Measurements from ENCODE around the gene ZEB1.
A peak's percentile ranks its signal among the peaks of the same experiment; 100 is the strongest.

The ZEB1 gene

DNA sequence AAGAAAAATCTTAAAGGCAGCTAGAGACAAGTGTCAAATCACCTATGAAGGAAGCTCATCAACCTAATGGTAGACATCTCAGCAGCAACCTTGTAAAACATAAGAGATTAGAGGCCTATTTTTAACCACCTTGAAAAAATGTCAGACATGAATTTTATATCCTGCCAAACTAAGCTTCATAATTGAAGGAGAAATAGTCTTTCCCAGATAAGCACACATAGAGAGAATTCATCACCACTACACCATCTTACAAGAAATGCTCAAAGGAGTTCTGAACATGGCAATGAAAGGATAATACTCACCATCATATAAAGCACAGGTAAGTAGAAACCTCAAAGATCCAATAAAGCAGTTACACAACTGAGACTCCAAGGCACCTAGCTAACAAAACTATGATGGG is 156.5 kb downstream of the ZEB1 start:
- TF ChIP-seq, protein P1, sequence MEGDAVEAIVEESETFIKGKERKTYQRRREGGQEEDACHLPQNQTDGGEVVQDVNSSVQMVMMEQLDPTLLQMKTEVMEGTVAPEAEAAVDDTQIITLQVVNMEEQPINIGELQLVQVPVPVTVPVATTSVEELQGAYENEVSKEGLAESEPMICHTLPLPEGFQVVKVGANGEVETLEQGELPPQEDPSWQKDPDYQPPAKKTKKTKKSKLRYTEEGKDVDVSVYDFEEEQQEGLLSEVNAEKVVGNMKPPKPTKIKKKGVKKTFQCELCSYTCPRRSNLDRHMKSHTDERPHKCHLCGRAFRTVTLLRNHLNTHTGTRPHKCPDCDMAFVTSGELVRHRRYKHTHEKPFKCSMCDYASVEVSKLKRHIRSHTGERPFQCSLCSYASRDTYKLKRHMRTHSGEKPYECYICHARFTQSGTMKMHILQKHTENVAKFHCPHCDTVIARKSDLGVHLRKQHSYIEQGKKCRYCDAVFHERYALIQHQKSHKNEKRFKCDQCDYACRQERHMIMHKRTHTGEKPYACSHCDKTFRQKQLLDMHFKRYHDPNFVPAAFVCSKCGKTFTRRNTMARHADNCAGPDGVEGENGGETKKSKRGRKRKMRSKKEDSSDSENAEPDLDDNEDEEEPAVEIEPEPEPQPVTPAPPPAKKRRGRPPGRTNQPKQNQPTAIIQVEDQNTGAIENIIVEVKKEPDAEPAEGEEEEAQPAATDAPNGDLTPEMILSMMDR (IDR thresholded peaks at IDR 0.05; ENCODE audit: control insufficient read depth, insufficient read depth, low read depth, low read length, missing control alignments), result no peak
- H3K4me3 ChIP-seq (ENCODE audit: control insufficient read depth, low read depth, low read length), result no peak overlapping the region

DNA sequence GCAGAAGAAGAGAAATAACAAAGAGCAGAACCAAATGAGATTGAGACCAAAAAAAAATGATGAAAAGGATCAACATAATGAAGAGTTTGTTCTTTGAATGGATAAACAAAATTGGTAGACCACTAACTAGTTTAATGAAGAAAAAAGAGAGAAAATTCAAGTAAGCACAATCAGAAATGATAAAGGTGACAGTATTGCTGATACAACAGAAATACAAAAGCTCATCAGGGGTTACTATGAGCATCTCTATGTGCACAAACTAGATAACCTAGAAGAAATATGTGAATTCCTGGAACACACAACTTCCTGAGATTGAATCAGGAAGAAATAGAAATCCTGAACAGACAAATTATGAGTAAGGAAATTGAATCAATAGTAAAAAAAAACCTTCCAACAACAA is 157.1 kb downstream of the ZEB1 start:
- DNase-seq (ENCODE audit: low read depth), result no peak
- H3K4me3 ChIP-seq (ENCODE audit: control insufficient read depth, low read depth, low read length), result no peak overlapping the region
- TF ChIP-seq, protein P1 (IDR thresholded peaks at IDR 0.05; ENCODE audit: control insufficient read depth, insufficient read depth, low read depth, low read length, missing control alignments), result no peak

More for the DNA sequence above, 156.5 kb downstream of the ZEB1 start:
- DNase-seq (ENCODE audit: low read depth), result no peak

DNA sequence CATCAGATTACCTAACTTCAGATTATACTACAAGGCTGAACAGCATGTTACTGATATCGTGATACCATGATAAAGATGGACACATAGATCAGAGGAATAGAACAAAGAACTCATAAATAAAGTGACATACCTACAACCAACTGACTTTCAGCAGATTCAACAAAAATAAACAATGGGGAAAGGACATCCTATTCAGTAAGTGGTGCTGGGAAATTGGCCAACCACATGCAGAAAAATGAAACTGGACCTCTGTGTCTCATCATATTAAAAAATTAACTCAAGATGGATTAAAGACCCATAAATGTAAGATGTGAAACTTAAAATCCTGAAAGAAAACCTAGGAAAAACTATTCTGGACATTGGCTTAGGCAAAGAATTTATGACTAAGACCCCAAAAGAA is 158.6 kb downstream of the ZEB1 start:
- no peak for DNase-seq (ENCODE audit: low read depth)
- TF ChIP-seq, protein P1 (IDR thresholded peaks at IDR 0.05; ENCODE audit: control insufficient read depth, insufficient read depth, low read depth, low read length, missing control alignments), result no peak
- H3K4me3 ChIP-seq (ENCODE audit: control insufficient read depth, low read depth, low read length), result no peak overlapping the region

DNA sequence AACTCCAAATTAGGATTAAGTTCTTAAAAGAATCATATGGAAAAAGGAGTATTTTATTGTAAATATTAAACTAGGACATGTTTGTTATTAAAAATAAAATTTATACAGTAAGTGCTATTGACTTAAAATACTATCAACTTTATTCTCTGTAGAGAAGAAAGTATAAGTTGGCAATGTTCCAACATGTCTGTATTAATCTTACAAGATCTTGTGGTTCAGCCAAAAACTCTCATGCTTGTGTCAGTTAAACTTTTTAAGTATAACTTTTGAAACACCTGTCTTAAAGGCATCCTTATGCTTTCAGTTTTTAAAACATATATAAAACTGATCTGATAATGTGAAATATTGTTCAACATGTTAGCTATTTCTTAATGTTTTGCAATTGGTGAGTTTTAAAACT is 160.7 kb downstream of the ZEB1 start:
- H3K4me3 ChIP-seq (ENCODE audit: control insufficient read depth, low read depth, low read length), result no peak overlapping the region
- DNase-seq (ENCODE audit: low read depth), result no peak
- TF ChIP-seq, protein P1 (IDR thresholded peaks at IDR 0.05; ENCODE audit: control insufficient read depth, insufficient read depth, low read depth, low read length, missing control alignments), result no peak

DNA sequence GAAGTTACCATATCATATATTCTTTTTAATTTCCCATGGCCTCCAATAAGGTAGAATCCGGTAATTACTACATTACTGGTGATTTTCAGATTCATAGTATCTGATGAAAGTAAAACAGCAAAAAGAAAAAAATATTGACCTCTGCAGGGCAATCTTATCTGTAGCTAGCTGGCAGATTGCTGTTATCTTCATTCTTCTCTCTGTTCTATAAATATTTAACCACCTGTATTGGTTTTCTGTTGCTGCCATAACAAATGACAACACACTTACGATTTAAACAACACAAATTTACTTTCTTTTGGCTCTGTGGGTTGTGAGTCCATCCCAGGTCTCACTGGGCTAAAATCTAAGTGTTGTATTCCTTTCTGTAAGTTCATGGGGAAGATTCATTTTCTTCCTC is 164.5 kb downstream of the ZEB1 start:
- TF ChIP-seq, protein P1 (IDR thresholded peaks at IDR 0.05; ENCODE audit: control insufficient read depth, insufficient read depth, low read depth, low read length, missing control alignments), result no peak
- no peak for DNase-seq (ENCODE audit: low read depth)
- H3K4me3 ChIP-seq (ENCODE audit: control insufficient read depth, low read depth, low read length), result no peak overlapping the region

DNA sequence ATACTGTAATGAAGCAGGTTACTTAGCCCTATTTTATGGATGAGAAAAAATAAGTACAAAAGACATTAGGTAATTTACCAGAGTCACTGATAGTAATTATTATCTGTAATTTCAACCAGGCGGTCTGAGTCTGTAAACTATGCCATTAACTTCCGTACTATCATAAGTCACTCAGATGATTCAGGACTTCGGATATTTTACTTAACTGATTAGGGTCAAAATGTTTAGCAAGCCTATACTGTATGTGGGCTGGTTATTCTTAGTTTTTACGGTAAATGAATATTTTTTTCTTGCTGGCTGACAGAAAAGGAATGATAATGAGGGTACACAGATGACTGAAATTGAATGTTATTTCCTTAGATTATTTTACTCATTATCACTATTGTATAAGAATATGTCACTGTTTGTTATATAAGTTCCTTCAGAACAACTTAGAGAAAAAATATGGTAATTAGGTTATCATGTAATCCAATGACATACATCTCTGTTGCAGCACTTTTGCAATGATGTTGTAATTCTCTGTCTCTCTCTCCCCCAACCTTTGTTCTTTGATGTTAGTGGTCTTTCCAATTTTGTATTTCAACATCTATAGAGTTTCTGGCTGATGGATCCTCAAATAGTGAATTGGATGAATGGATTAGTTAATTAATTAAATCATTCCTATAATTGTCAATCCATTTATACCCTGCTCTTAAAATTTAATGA is 165.6 kb downstream of the ZEB1 start:
- H3K4me3 ChIP-seq (ENCODE audit: control insufficient read depth, low read depth, low read length), result no peak overlapping the region
- DNase-seq (ENCODE audit: low read depth), result peak; percentile 3
- TF ChIP-seq, protein P1 (IDR thresholded peaks at IDR 0.05; ENCODE audit: control insufficient read depth, insufficient read depth, low read depth, low read length, missing control alignments), result no peak
